IMR-90 (cell line): Measurements from ENCODE around the gene PCBP3. TPM values are rescaled to one million over a fixed set of nuclear protein-coding genes. Genes with fewer than 3 reads are reported as not detected.

Experiments used
- ATAC-seq: fragments of 200-7000 bp; cut with Tn5 transposase; 2 replicates; pipeline ENCODE4 v1.9.1; 2020; ENCODE audit warnings: low read depth, mild to moderate bottlenecking, moderate library complexity
- BruUV-seq: library from RNA; stranded (reverse); fragments of 400-500 nt; replicated peaks from 2 replicates; lab custom pipeline; 2021; lab: Mats Ljungman, UMichigan
- CTCF ChIA-PET: fragments of 300-600 bp; formaldehyde crosslinking; extraction: SDS; loops from one replicate; lab custom pipeline; 2021; ENCODE audit warnings: antibody characterized with exemption; lab: Yijun Ruan, JAX
- POLR2A ChIA-PET: fragments of 300-600 bp; sonication (Branson Sonifier 250); formaldehyde crosslinking; loops from one replicate; lab custom pipeline; 2022; ENCODE audit warnings: antibody characterized with exemption; ENCODE audit not compliant: unreplicated experiment; lab: Charles Lee
- DNase-seq: peaks from one replicate; pipeline ENCODE4 v3.0.0; 2013
- H2AFZ ChIP-seq: replicated peaks from 2 replicates; pipeline ENCODE3; 2013; ENCODE audit warnings: low read length, mild to moderate bottlenecking; ENCODE audit not compliant: poor library complexity
- H2AK5ac ChIP-seq: 2 replicates; pipeline ENCODE4 v1.6.1; 2013; ENCODE audit warnings: low read depth, low read length, inconsistent platforms
- H2AK9ac ChIP-seq: replicated peaks from 2 replicates; pipeline ENCODE3; 2013; ENCODE audit warnings: mild to moderate bottlenecking, low read depth, low read length, moderate library complexity; ENCODE audit not compliant: poor library complexity
- H2BK120ac ChIP-seq: 2 replicates; pipeline ENCODE4 v1.6.1; 2013; ENCODE audit warnings: low read depth, low read length, inconsistent platforms
- H2BK15ac ChIP-seq: 3 replicates; pipeline ENCODE4 v1.6.1; 2013; ENCODE audit warnings: low read depth, low read length, inconsistent platforms
- H2BK20ac ChIP-seq: 2 replicates; pipeline ENCODE4 v1.6.1; 2013; ENCODE audit warnings: low read depth, mild to moderate bottlenecking, inconsistent platforms, low read length, moderate library complexity
- H2BK5ac ChIP-seq: 2 replicates; pipeline ENCODE4 v1.6.1; 2013; ENCODE audit warnings: mild to moderate bottlenecking, low read depth, low read length, inconsistent platforms; ENCODE audit not compliant: poor library complexity, severe bottlenecking
- H3K14ac ChIP-seq: replicated peaks from 2 replicates; pipeline ENCODE4 v1.6.1; 2013; ENCODE audit warnings: low read depth, low read length, inconsistent platforms
- H3K18ac ChIP-seq: 2 replicates; pipeline ENCODE4 v1.6.1; 2013; ENCODE audit warnings: low read depth, low read length, control low read depth
- H3K23ac ChIP-seq: 2 replicates; pipeline ENCODE4 v1.6.1; 2013; ENCODE audit warnings: low read depth, low read length, inconsistent platforms
- H3K27ac ChIP-seq: 2 replicates; pipeline ENCODE4 v1.5.1; 2013; ENCODE audit warnings: mild to moderate bottlenecking, control low read depth, low read length; ENCODE audit not compliant: insufficient read depth
- H3K27me3 ChIP-seq: 2 replicates; pipeline ENCODE4 v1.6.1; 2013; ENCODE audit warnings: low read length; ENCODE audit not compliant: control insufficient read depth, insufficient read depth
- H3K36me3 ChIP-seq: 2 replicates; pipeline ENCODE4 v1.6.1; 2013; ENCODE audit warnings: low read length, mixed read lengths; ENCODE audit not compliant: control insufficient read depth, insufficient read depth
- H3K4ac ChIP-seq: 2 replicates; pipeline ENCODE4 v1.6.1; 2013; ENCODE audit warnings: low read depth, low read length, inconsistent platforms
- H3K4me1 ChIP-seq: 2 replicates; pipeline ENCODE4 v1.6.1; 2013; ENCODE audit warnings: low read length, mixed read lengths; ENCODE audit not compliant: control insufficient read depth, insufficient read depth
- H3K4me2 ChIP-seq: 2 replicates; pipeline ENCODE4 v1.6.1; 2013; ENCODE audit warnings: low read depth, mild to moderate bottlenecking, control low read depth, low read length, moderate library complexity
- H3K4me3 ChIP-seq: 2 replicates; pipeline ENCODE4 v1.5.1; 2013; ENCODE audit warnings: low read depth, mild to moderate bottlenecking, control low read depth, low read length, moderate library complexity; ENCODE audit not compliant: insufficient read depth
- H3K56ac ChIP-seq: 2 replicates; pipeline ENCODE4 v1.6.1; 2013; ENCODE audit warnings: low read length, inconsistent platforms; ENCODE audit not compliant: insufficient read depth; ENCODE audit errors: extremely low read depth
- H3K79me1 ChIP-seq, 2 experiments: 2 replicates each; pipeline ENCODE4 v1.6.1; 2013; ENCODE audit warnings: low read length in 2 of 2, inconsistent platforms in 1 of 2, low read depth in 1 of 2
- H3K9ac ChIP-seq: 2 replicates; pipeline ENCODE4 v1.6.1; 2013; ENCODE audit warnings: low read depth, low read length, control low read depth
- H3K9me1 ChIP-seq: 2 replicates; pipeline ENCODE4 v1.6.1; 2013; ENCODE audit warnings: low read length, inconsistent platforms; ENCODE audit not compliant: insufficient read depth
- H3K9me3 ChIP-seq: 2 replicates; pipeline ENCODE4 v1.6.1; 2013; ENCODE audit warnings: low read length; ENCODE audit not compliant: control insufficient read depth, insufficient read depth
- H4K20me1 ChIP-seq: 2 replicates; pipeline ENCODE4 v1.6.1; 2013; ENCODE audit warnings: low read length, inconsistent platforms; ENCODE audit not compliant: insufficient read depth
- H4K5ac ChIP-seq: 2 replicates; pipeline ENCODE4 v1.6.1; 2013; ENCODE audit warnings: mild to moderate bottlenecking, low read depth, low read length, control low read depth
- H4K8ac ChIP-seq, 2 experiments: 2 replicates each; pipeline ENCODE4 v1.6.1; 2013; ENCODE audit warnings: low read depth in 2 of 2, low read length in 2 of 2, control low read depth in 1 of 2, inconsistent platforms in 1 of 2
- H4K91ac ChIP-seq: 2 replicates; pipeline ENCODE4 v1.6.1; 2013; ENCODE audit warnings: low read depth, low read length, inconsistent platforms; ENCODE audit not compliant: insufficient read depth
- BHLHE40 ChIP-seq: fragments of 150-350 bp; IDR thresholded peaks from 2 replicates; pipeline ENCODE4 v1.6.1; 2016; ENCODE audit warnings: mild to moderate bottlenecking, low read depth, low read length
- CEBPB ChIP-seq: IDR thresholded peaks from 2 replicates; pipeline ENCODE4 v1.6.1; 2012; ENCODE audit warnings: low read depth, low read length, improper control_type of control experiment
- CHD1 ChIP-seq: IDR thresholded peaks from 2 replicates; pipeline ENCODE4 v1.6.1; 2012; ENCODE audit warnings: low read depth, low read length, improper control_type of control experiment
- CTCF ChIP-seq: conservative IDR thresholded peaks from 2 replicates; pipeline ENCODE4 v1.5.1; 2012; ENCODE audit warnings: mild to moderate bottlenecking, low read depth, low read length, improper control_type of control experiment
- ELK1 ChIP-seq: fragments of 150-350 bp; IDR thresholded peaks from 2 replicates; pipeline ENCODE4 v1.6.1; 2016; ENCODE audit warnings: low read depth, mild to moderate bottlenecking, low read length, moderate library complexity, borderline replicate concordance
- FOS ChIP-seq: fragments of 150-350 bp; IDR thresholded peaks from 2 replicates; pipeline ENCODE4 v1.6.1; 2016; ENCODE audit warnings: low read depth, low read length
- MAZ ChIP-seq: IDR thresholded peaks from 2 replicates; pipeline ENCODE4 v1.6.1; 2012; ENCODE audit warnings: low read depth, mild to moderate bottlenecking, low read length, improper control_type of control experiment, moderate library complexity, borderline replicate concordance
- MXI1 ChIP-seq: IDR thresholded peaks from 2 replicates; pipeline ENCODE4 v1.6.1; 2012; ENCODE audit warnings: low read depth, mild to moderate bottlenecking, low read length, moderate library complexity, borderline replicate concordance
- NFE2L2 ChIP-seq: fragments of 150-350 bp; IDR thresholded peaks from 2 replicates; pipeline ENCODE4 v1.6.1; 2016; ENCODE audit warnings: low read depth, mild to moderate bottlenecking, low read length
- POLR2A ChIP-seq: IDR thresholded peaks from 2 replicates; pipeline ENCODE4 v1.6.1; 2012; ENCODE audit warnings: mild to moderate bottlenecking, low read depth, low read length
- RAD21 ChIP-seq: IDR thresholded peaks from 2 replicates; pipeline ENCODE4 v1.6.1; 2012; ENCODE audit warnings: low read length, improper control_type of control experiment
- RFX5 ChIP-seq: IDR thresholded peaks from 2 replicates; pipeline ENCODE4 v1.8.0; 2012; ENCODE audit warnings: low read depth, mild to moderate bottlenecking, low read length, moderate library complexity
- SMC3 ChIP-seq: fragments of 150-350 bp; IDR thresholded peaks from 2 replicates; pipeline ENCODE4 v1.6.1; 2016; ENCODE audit warnings: low read depth, mild to moderate bottlenecking, antibody characterized with exemption, low read length, moderate library complexity
- USF2 ChIP-seq: fragments of 150-350 bp; IDR thresholded peaks from 2 replicates; pipeline ENCODE4 v1.6.1; 2017; ENCODE audit warnings: mild to moderate bottlenecking, antibody characterized with exemption, low read length, low read depth
- WGBS, 2 experiments: methylation state at CpG; one replicate each; pipeline versions ENCODE4 v1.1.5 to v1.1.7; 2013; ENCODE audit warnings: missing lambda C conversion rate in 2 of 2; ENCODE audit not compliant: insufficient read length in 1 of 2; ENCODE audit errors: extremely low coverage in 2 of 2; 5-methylcytosine and 5-hydroxymethylcytosine counted together
- dilution Hi-C: fragments of 300-500 bp; cut with HindIII; formaldehyde crosslinking; loops from one replicate; pipeline ENCODE4 v1.14.3; 2018; ENCODE audit warnings: low sequenced_read_pairs; ENCODE audit not compliant: unreplicated experiment
- in situ Hi-C: fragments of 300-500 bp; cut with MboI; formaldehyde crosslinking; loops from 3 replicates; pipeline ENCODE4 v1.14.3; 2019; ENCODE audit warnings: low sequenced_read_pairs, inconsistent platforms, mixed read lengths
- intact Hi-C: fragments of 100-400 bp; cut with micrococcal nuclease; formaldehyde crosslinking; loops from 2 replicates; pipeline ENCODE4 v1.10.0; 2022
- polyA plus RNA-seq, 3 experiments: library from polyadenylated mRNA; depleted of rRNA; stranded (reverse); fragments of >200 nt; gene quantifications; 2 replicates each; pipeline ENCODE4 v1.2.3, GENCODE V29; 2012; ENCODE audit warnings: low replicate concordance in 1 of 3
- total RNA-seq: library from RNA; depleted of rRNA; stranded (reverse); fragments of >200 nt; gene quantifications from 2 replicates; pipeline ENCODE4 v1.2.3, GENCODE V29; 2012

PCBP3 gene
- total and polyA plus RNA-seq, 2 of the 4 experiments (the other 2 are of a cell fraction) = 2.9 to 3.9 TPM

- intact Hi-C loops = no loop called here
- Histone ChIP-seq H4K8ac (no peak overlapping the region), H3K9me3 (peaks cover 2% of the 10 kb centered on the region; the same call in 1 of the 2 replicates), H3K4me2 (no peak overlapping the region), H2BK20ac (no peak overlapping the region), H4K20me1 (no peaks in the 10 kb centered on the region), H3K56ac (no peak overlapping the region), H2AFZ (no peak overlapping the region), H3K14ac (no peak overlapping the region), H3K4ac (no peak overlapping the region), H3K9me1 (no peaks in the 10 kb centered on the region; the same call in 1 of the 2 replicates), H3K23ac (no peak overlapping the region), H3K36me3 (no peaks in the 10 kb centered on the region), H2AK9ac (no peak overlapping the region), H3K27ac (no peak overlapping the region), H3K79me1 (no peaks in the 10 kb centered on the region), H4K5ac (no peak overlapping the region), H3K4me3 (no peak overlapping the region), H3K27me3 (peaks cover 21% of the 10 kb centered on the region; the same call in 1 of the 2 replicates), H2BK15ac (no peak overlapping the region), H2BK120ac (no peak overlapping the region), H4K91ac (no peak overlapping the region), H2BK5ac (no peak overlapping the region), H3K18ac (no peak overlapping the region), H3K9ac (no peak overlapping the region), H2AK5ac (no peak overlapping the region), H3K4me1 (peaks cover 7% of the 10 kb centered on the region)
- no TSS peak for BruUV-seq
- no peak for TF ChIP-seq SMC3
- TF ChIP-seq RAD21 = no peak
- TF ChIP-seq CEBPB = no peak
- TF ChIP-seq MXI1 = no peak
- TF ChIP-seq MAZ = no peak
- no peak for TF ChIP-seq CTCF
- TF ChIP-seq USF2 = no peak
- TF ChIP-seq BHLHE40 = no peak
- TF ChIP-seq RFX5 = no peak
- TF ChIP-seq NFE2L2 = no peak
- TF ChIP-seq ELK1 = no peak
- TF ChIP-seq FOS = no peak
- no peak for TF ChIP-seq POLR2A
- no peak for TF ChIP-seq CHD1
- dilution Hi-C loops = no loop called here
- WGBS, 2 experiments = 96% methylated on average over 4 of the region's 18 CpGs; no CpG with 5 or more reads in 1 of the 2 experiments
- ATAC-seq = no peak
- ChIA-PET CTCF (interaction anchor here (0.8 kb wide), 1 partner anchor 27 kb away, joined by 3 read pairs; no protein-coding TSS in a partner anchor), POLR2A (no interaction called here)
- DNase-seq = no peak
- in situ Hi-C loops = no loop called here
These were observed 245.0 kb downstream of the PCBP3 start for GRCh38 chr21:45888386-45889009.
